PFSK-1 (cell line): Measurements from ENCODE around the gene PTGES2.

Experiments
- POLR2AphosphoS5 ChIP-seq: IDR thresholded peaks from 2 replicates; pipeline ENCODE4 v1.6.1; 2012; ENCODE audit warnings: low read depth, mild to moderate bottlenecking, control low read depth, low read length, moderate library complexity
- TAF1 ChIP-seq: IDR thresholded peaks from 2 replicates; pipeline ENCODE4 v1.6.1; 2012; ENCODE audit warnings: low read length, control low read depth, borderline replicate concordance; ENCODE audit not compliant: insufficient read depth

GRCh38 chr9:128142061-128142460 is 14.5 kb upstream of the PTGES2 start:
- TF ChIP-seq POLR2AphosphoS5 (no peak), TAF1 (no peak)
